GM18873 (cell line): ENCODE data around the gene SARDH.
"Not testable (repeated sequence)": the region's sequence is repeated elsewhere in the genome, so short reads cannot be mapped to it uniquely, and the experiment has no call there.

Experiments
- ATAC-seq: cut with Tn5 transposase; IDR thresholded peaks from one replicate; pipeline ENCODE4 v1.9.1; 2021; ENCODE audit warnings: mild to moderate bottlenecking, moderate library complexity, moderate number of reproducible peaks; ENCODE audit not compliant: unreplicated experiment, low FRiP score

The SARDH gene

GRCh38 chr9:133686642-133687575 is 51.2 kb downstream of the SARDH start:
- ATAC-seq, result no peak

- no peak for ATAC-seq
These were observed 52.2 kb downstream of the SARDH start for GRCh38 chr9:133685653-133686609.

- ATAC-seq, result no peak
These were observed 53.2 kb downstream of the SARDH start for GRCh38 chr9:133684936-133685361.

- no peak for ATAC-seq
These were observed 53.8 kb downstream of the SARDH start for GRCh38 chr9:133684121-133684935.

- no peak for ATAC-seq
These were observed 54.5 kb downstream of the SARDH start for GRCh38 chr9:133683586-133684120.

- ATAC-seq, result no peak
These were observed 55.1 kb downstream of the SARDH start for GRCh38 chr9:133682818-133683585.

GRCh38 chr9:133681658-133682306 is 56.4 kb downstream of the SARDH start:
- no peak for ATAC-seq

- ATAC-seq, result no peak
These were observed 57.0 kb downstream of the SARDH start for GRCh38 chr9:133680976-133681657.

- no peak for ATAC-seq
These were observed 57.7 kb downstream of the SARDH start for GRCh38 chr9:133680250-133680975.

- no peak for ATAC-seq
These were observed 58.6 kb downstream of the SARDH start for GRCh38 chr9:133679466-133680061.

- ATAC-seq, result no peak
These were observed 59.1 kb downstream of the SARDH start for GRCh38 chr9:133679056-133679455.

GRCh38 chr9:133677126-133678010 is 60.8 kb downstream of the SARDH start:
- ATAC-seq, result no peak

- ATAC-seq, result no peak
These were observed 61.7 kb downstream of the SARDH start for GRCh38 chr9:133676450-133676849.

GRCh38 chr9:133675796-133676195 is 62.4 kb downstream of the SARDH start:
- ATAC-seq, result not testable (repeated sequence)

GRCh38 chr9:133674091-133674490 is 64.1 kb downstream of the SARDH start:
- no peak for ATAC-seq

- no peak for ATAC-seq
These were observed 64.9 kb downstream of the SARDH start for GRCh38 chr9:133673258-133673655.
